GM12878 (cell line): ENCODE measurements around the gene GRIP2. TPM values are rescaled to one million over a fixed set of nuclear protein-coding genes. Genes with fewer than 3 reads are reported as not detected.

Experiments used
- ATAC-seq: fragments of 200-7000 bp; cut with Tn5 transposase; 3 replicates; pipeline ENCODE4 v1.9.1; 2020; ENCODE audit warnings: mild to moderate bottlenecking, moderate library complexity
- BruUV-seq: library from RNA; stranded (reverse); fragments of 400-500 nt; replicated peaks from 2 replicates; lab custom pipeline; 2021; lab: Mats Ljungman, UMichigan
- CTCF ChIA-PET: fragments of 300-600 bp; sonication (Branson Sonifier 250); formaldehyde crosslinking; extraction: SDS; loops from one replicate; lab custom pipeline; 2021; ENCODE audit warnings: inconsistent platforms; lab: Yijun Ruan, JAX
- POLR2A ChIA-PET: fragments of 350-600 bp; formaldehyde crosslinking; extraction: SDS; loops from one replicate; lab custom pipeline; 2021; ENCODE audit warnings: inconsistent platforms; lab: Charles Lee
- RAD21 ChIA-PET: fragments of 300-600 bp; sonication (Branson Sonifier 250); formaldehyde crosslinking; loops from one replicate; lab custom pipeline; 2023; ENCODE audit warnings: antibody characterized with exemption; ENCODE audit not compliant: unreplicated experiment; lab: Charles Lee
- SMC1A ChIA-PET: fragments of 300-600 bp; sonication (Branson Sonifier 250); formaldehyde crosslinking; loops from one replicate; lab custom pipeline; 2023; ENCODE audit not compliant: unreplicated experiment, uncharacterized antibody; lab: Charles Lee
- DNase-seq: peaks from one replicate; pipeline ENCODE4 v3.0.0-alpha.2; 2011; ENCODE audit warnings: low read depth, low spot score
- FAIRE-seq: peaks from 3 replicates; lab custom pipeline; 2011; peaks lifted over from hg19 to GRCh38; lab: Jason Lieb, UNC
- H2AFZ ChIP-seq: 2 replicates; pipeline ENCODE4 v1.6.0; 2011; ENCODE audit warnings: low read depth, low read length, control low read depth; ENCODE audit not compliant: control insufficient read depth
- H3K27ac ChIP-seq: 2 replicates; pipeline ENCODE4 v1.5.1; 2011; ENCODE audit warnings: control low read depth; ENCODE audit not compliant: control insufficient read depth, insufficient read depth
- H3K27me3 ChIP-seq, 2 experiments: replicated peaks in 1 of 2; 2 replicates each; pipeline versions ENCODE4 v1.6.0 to v1.6.1; 2011; ENCODE audit warnings: low read length in 1 of 2; ENCODE audit not compliant: control insufficient read depth in 2 of 2, insufficient read depth in 2 of 2
- H3K36me3 ChIP-seq, 2 experiments: 2 replicates each; pipeline ENCODE4 v1.5.1; 2011; ENCODE audit warnings: low read length in 1 of 2; ENCODE audit not compliant: control insufficient read depth in 2 of 2, insufficient read depth in 2 of 2
- H3K4me1 ChIP-seq: 2 replicates; pipeline ENCODE4 v1.6.1; 2011; ENCODE audit warnings: mild to moderate bottlenecking, low read length, moderate library complexity, mixed read lengths; ENCODE audit not compliant: control insufficient read depth, insufficient read depth
- H3K4me2 ChIP-seq: 2 replicates; pipeline ENCODE4 v1.6.0; 2011; ENCODE audit warnings: control low read depth; ENCODE audit not compliant: control insufficient read depth, insufficient read depth
- H3K4me3 ChIP-seq: fragments of 200-600 bp; sonication (generic); 2 replicates; pipeline ENCODE4 v1.5.1; 2016
- H3K79me2 ChIP-seq: 2 replicates; pipeline ENCODE4 v1.6.0; 2011; ENCODE audit warnings: low read length; ENCODE audit not compliant: control insufficient read depth, insufficient read depth
- H3K9ac ChIP-seq: 2 replicates; pipeline ENCODE4 v1.8.0; 2011; ENCODE audit warnings: low read length, control low read depth, mixed read lengths; ENCODE audit not compliant: control insufficient read depth, insufficient read depth
- H3K9me3 ChIP-seq: replicated peaks from 3 replicates; pipeline ENCODE4 v1.5.1; 2011; ENCODE audit warnings: mild to moderate bottlenecking, low read length; ENCODE audit not compliant: control insufficient read depth, insufficient read depth
- H4K20me1 ChIP-seq: 2 replicates; pipeline ENCODE4 v1.6.0; 2011; ENCODE audit not compliant: control insufficient read depth, insufficient read depth
- CREM ChIP-seq: IDR thresholded peaks from 2 replicates; pipeline ENCODE4 v1.6.1; 2014; ENCODE audit warnings: antibody characterized with exemption, low read depth
- DPF2 ChIP-seq: fragments of 450-650 bp; IDR thresholded peaks from 2 replicates; pipeline ENCODE4 v1.6.1; 2017; ENCODE audit warnings: mild to moderate bottlenecking
- FOS ChIP-seq: IDR thresholded peaks from 3 replicates; pipeline ENCODE4 v1.6.1; 2011; ENCODE audit warnings: borderline replicate concordance; ENCODE audit not compliant: insufficient read length; ENCODE audit errors: extremely low read depth
- MLLT1 ChIP-seq: fragments of 450-650 bp; IDR thresholded peaks from 2 replicates; pipeline ENCODE4 v1.6.1; 2016; ENCODE audit warnings: mild to moderate bottlenecking
- MYB ChIP-seq: fragments of 150-350 bp; IDR thresholded peaks from 2 replicates; pipeline ENCODE4 v1.6.1; 2014; ENCODE audit warnings: mild to moderate bottlenecking, low read depth, low read length, borderline replicate concordance
- NR2C1 ChIP-seq: fragments of 450-650 bp; IDR thresholded peaks from 2 replicates; pipeline ENCODE4 v1.6.1; 2017; ENCODE audit warnings: antibody characterized with exemption, mild to moderate bottlenecking, moderate library complexity
- RAD51 ChIP-seq: fragments of 450-650 bp; IDR thresholded peaks from 2 replicates; pipeline ENCODE4 v1.6.1; 2016; ENCODE audit warnings: moderate library complexity, mild to moderate bottlenecking, inconsistent platforms
- SMARCA5 ChIP-seq: fragments of 450-650 bp; IDR thresholded peaks from 2 replicates; pipeline ENCODE4 v1.6.1; 2017; ENCODE audit warnings: mild to moderate bottlenecking
- SPI1 ChIP-seq: IDR thresholded peaks from 2 replicates; pipeline ENCODE4 v1.6.1; 2011; ENCODE audit warnings: low read depth, mild to moderate bottlenecking, low read length, moderate library complexity, borderline replicate concordance; ENCODE audit not compliant: insufficient read depth
- SRF ChIP-seq, 2 experiments: IDR thresholded peaks; 2 replicates each; pipeline ENCODE4 v1.6.1; 2011; ENCODE audit warnings: low read depth in 2 of 2, low read length in 2 of 2, mild to moderate bottlenecking in 1 of 2, moderate library complexity in 1 of 2
- ZBTB40 ChIP-seq: fragments of 450-650 bp; IDR thresholded peaks from 2 replicates; pipeline ENCODE4 v1.6.1; 2016; ENCODE audit warnings: mild to moderate bottlenecking, moderate library complexity, borderline replicate concordance
- WGBS: methylation state at CpG from one replicate; pipeline ENCODE4 v1.1.6; 2016; ENCODE audit warnings: low lambda C conversion rate; ENCODE audit not compliant: insufficient replicate concordance, insufficient coverage; ENCODE audit errors: missing lambda C conversion rate; 5-methylcytosine and 5-hydroxymethylcytosine counted together
- in situ Hi-C: fragments of 300-500 bp; cut with MboI; formaldehyde crosslinking; loops from 9 replicates; pipeline ENCODE4 v1.14.3; 2018; ENCODE audit warnings: mixed read lengths
- intact Hi-C: fragments of 100-400 bp; cut with micrococcal nuclease; formaldehyde crosslinking; loops from one replicate; pipeline ENCODE4 v1.14.2; 2022; ENCODE audit not compliant: unreplicated experiment
- polyA plus RNA-seq, 11 experiments: library from polyadenylated mRNA; depleted of rRNA in 4 of 11; unstranded in 6 of 11; stranded (reverse) in 5 of 11; fragments of >200 nt; fragmentation: Nextera tagmentation in 4 of 11; fragmentation: Illumina TruSeq in 1 of 11; extraction: Ambion mirVana in 4 of 11; extraction: Trizol in 1 of 11; gene quantifications; 1 replicate in 1 of 11; 2 replicates in 10 of 11; pipeline versions ENCODE4 v1.2.1 to v1.2.3, GENCODE V29; 2011 to 2016; ENCODE audit warnings: inconsistent platforms in 2 of 11, missing spikeins in 2 of 11, low read depth in 1 of 11
- total RNA-seq, 4 experiments: library from RNA; depleted of rRNA in 3 of 4; stranded (reverse); fragments of >200 nt in 3 of 4; fragmentation: Illumina TruSeq in 1 of 4; extraction: Trizol in 1 of 4; gene quantifications; 2 replicates each; pipeline versions ENCODE4 v1.2.1 to v1.2.3, GENCODE V29; 2013 to 2021

Gene GRIP2
- total and polyA plus RNA-seq, 10 of the 15 experiments (the other 5 are each of a cell fraction or from before 2014, with no cell fraction given), result not detected

- POLR2A ChIA-PET, result interaction anchor here (0.6 to 1.1 kb wide), 2 partner anchors 210 to 1792 kb away, joined by 3 read pairs; partner anchors contain the start of gene CCDC174
- Histone ChIP-seq H3K4me1 (peaks cover 13% of the 10 kb centered on the region), H3K36me3 (peaks cover 9 to 15% of the 10 kb centered on the region in 2 experiments), H3K79me2 (peaks cover 9% of the 10 kb centered on the region), H3K4me3 (no peak overlapping the region), H3K27me3 (no peaks in the 10 kb centered on the region), H3K9me3 (no peaks in the 10 kb centered on the region), H4K20me1 (no peaks in the 10 kb centered on the region), H2AFZ (no peak overlapping the region), H3K4me2 (no peak overlapping the region), H3K27ac (no peak overlapping the region), H3K9ac (no peak overlapping the region)
- TF ChIP-seq DPF2 (no peak), SRF (IDR thresholded peaks at IDR 0.05; ENCODE audit: low read depth in 2 of 2, low read length in 2 of 2) (no peak), RAD51 (no peak), MYB (no peak), SPI1 (no peak), ZBTB40 (no peak), FOS (no peak), NR2C1 (no peak), SMARCA5 (no peak), CREM (no peak), MLLT1 (no peak)
- no TSS peak for BruUV-seq
- FAIRE-seq, result no peak
- in situ Hi-C loops (no loop called here), intact Hi-C loops (no loop called here)
- DNase-seq, result no peak
- SMC1A ChIA-PET, result interaction anchor here (1.3 to 1.6 kb wide), 2 partner anchors 8 to 17 kb away, joined by 4 to 6 read pairs; no protein-coding TSS in a partner anchor
- RAD21 ChIA-PET, result interaction anchor here (1.8 kb wide), 1 partner anchor 9 kb away, joined by 4 read pairs; no protein-coding TSS in a partner anchor
- 88% methylated on average over 17 of the region's 18 CpGs for WGBS
- CTCF ChIA-PET, result interaction anchor here (0.9 kb wide), 1 partner anchor 20 kb away, joined by 3 read pairs; no protein-coding TSS in a partner anchor
- ATAC-seq, result no peak
These were observed 98.8 kb downstream of the GRIP2 start for GRCh38 chr3:14441240-14441919.
